GM18499 (cell line): ENCODE measurements around the gene DGKQ.
"Not testable (repeated sequence)": the region's sequence is repeated elsewhere in the genome, so short reads cannot be mapped to it uniquely, and the experiment has no call there.

Experiments used
- ATAC-seq: cut with Tn5 transposase; IDR thresholded peaks from one replicate; pipeline ENCODE4 v1.9.1; 2021; ENCODE audit warnings: moderate number of reproducible peaks; ENCODE audit not compliant: insufficient read depth, unreplicated experiment

The DGKQ gene

GRCh38 chr4:930028-930551 lies 43.3 kb downstream of the DGKQ start:
- no peak for ATAC-seq

DNA sequence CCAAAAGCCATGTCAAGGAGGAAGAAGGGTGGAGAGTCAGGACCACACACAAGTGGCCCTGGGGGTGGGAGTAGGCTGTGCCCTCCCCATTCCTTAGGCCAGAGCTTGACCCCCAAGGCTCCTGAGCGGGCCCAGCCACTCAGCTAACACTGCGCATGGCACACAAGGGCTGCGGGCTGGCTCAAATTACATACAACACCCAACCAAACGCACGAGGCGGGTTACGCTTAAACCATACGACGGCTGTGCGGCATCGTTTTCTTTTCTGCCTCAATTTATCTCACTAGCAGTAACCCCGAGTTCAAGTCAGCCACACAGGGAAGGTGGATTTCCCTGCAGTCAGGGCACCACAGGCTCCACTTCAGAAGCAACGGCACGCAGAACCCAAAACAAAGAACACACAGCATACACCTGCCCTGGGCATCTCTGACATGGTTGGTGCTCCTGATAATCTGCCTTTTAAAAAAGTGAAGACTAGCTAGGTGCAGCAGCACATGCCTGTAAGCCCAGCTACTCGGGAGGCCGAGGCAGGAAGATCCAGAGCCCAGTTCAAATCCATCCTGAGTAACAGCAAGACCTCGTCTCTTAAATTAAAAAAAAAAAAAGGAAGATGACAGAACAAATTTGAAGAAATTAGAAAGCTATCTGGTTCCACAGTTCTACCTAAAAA lies 44.1 kb downstream of the DGKQ start:
- ATAC-seq, result no peak

DNA sequence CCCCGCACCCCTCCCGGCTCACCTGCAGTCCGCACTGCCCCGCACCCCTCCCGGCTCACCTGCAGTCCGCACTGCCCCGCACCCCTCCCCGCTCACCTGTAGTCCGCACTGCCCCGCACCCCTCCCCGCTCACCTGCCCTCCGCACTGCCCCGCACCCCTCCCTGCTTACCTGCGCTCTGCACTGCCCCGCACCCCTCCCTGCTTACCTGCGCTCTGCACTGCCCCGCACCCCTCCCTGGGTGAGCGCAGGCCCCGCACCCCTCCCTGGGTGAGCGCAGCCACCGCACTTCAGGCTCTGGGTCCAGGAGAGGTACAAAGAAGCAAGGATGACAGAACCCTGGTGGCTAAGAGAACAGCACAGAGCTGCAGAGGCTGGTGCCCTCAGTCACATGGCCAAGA lies 45.8 kb downstream of the DGKQ start:
- not testable (repeated sequence) for ATAC-seq

- ATAC-seq, result no peak
These were observed 46.8 kb downstream of the DGKQ start for GRCh38 chr4:926538-926937.

- ATAC-seq, result no peak
These were observed 47.4 kb downstream of the DGKQ start for GRCh38 chr4:925771-926500.

DNA sequence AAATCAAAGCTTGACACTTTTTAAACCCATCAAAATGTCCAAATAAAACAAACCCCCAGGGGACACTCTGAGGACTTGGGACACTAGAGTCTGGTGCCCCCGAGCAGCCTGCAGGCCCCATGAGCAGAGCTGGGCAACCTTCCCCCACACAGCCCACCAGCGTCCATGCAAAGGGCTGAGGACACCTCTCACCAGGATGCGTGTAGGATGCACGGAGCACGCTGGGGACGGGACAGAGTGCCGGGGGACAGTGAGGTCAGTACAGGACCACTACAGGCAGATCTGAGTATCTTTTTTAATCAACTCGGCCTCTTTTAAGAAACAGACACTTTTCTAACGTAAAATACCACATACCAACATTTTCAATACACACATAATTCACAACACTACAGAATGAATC lies 48.2 kb downstream of the DGKQ start:
- ATAC-seq, result no peak

DNA sequence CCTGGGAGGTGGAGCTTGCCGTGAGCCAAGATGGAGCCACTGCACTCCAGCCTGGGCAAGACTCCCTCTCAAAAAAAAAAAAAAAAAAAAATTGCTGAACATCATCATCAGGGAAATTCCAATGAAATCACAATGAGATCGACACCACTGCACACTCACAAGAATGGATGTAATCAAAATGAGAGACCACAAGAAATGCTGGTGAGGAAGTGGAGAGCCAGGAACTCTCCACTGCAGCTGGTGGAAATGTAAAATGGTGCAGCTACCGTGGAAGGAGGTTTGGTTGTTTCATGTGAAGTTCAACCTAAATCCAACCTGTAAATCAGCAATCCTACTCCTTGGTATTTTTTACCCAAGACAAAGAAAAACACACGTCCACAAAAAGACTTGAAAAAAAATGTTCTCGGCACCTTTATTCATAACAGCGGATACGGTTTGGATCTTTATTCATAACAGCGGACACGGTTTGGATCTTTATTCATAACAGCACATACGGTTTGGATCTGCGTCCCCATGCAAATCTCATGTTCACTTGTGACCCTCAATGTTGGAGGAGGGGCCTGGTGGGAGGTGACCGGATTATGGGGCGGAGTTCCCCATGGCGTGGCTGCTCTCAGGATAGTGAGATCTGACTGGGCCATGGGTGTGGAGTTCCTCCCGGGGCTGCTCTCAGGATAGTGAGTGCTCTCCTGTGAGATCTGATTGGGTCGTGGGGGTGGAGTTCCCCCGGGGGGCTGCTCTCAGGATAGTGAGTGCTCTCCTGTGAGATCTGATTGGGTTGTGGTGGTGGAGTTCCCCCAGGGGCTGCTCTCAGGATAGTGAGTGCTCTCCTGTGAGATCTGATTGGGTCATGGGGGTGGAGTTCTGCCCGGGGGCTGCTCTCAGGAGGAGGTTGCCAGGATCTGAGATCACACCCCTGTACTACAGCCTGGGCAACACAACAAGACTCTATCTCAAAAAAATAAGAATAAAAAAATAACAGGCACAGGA lies 49.0 kb downstream of the DGKQ start:
- no peak for ATAC-seq

DNA sequence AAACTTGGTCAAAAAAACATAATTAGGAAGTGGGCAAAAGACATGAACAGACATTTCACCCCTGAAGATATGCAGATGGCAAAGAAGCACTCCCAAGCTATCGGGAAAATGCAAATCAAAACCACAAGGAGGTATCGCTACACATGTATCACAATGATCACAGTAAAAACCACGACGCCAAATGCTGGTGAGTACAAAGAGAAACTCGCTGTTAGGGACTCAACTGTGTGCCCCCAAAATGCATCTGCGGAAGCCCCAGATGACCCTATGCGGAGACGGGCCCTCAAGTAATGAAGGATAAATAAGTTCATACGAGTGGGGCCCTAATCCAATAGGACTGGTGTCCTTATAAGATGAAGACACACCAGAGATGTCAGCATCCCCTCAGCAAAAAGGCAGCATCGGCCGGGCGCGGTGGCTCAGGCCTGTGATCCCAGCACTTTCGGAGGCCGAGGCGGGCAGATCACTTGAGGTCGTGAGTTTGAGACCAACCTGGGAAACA lies 51.5 kb downstream of the DGKQ start:
- ATAC-seq, result no peak

- ATAC-seq, result not testable (repeated sequence)
These were observed 54.2 kb downstream of the DGKQ start for GRCh38 chr4:919004-919680.

DNA sequence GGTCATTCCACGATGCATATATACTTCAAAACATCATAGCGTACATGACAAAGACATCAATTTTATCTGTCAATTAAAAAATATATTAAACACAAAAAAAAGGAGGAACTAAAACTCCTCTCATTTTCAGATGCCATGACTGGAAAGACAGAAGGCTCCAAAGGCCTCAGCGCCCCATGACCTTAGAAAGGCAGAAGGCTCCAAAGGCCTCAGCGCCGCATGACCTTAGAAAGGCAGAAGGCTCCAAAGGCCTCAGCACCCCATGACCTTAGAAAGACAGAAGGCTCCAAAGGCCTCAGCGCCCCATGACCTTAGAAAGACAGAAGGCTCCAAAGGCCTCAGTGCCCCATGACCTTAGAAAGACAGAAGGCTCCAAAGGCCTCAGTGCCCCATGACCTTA lies 54.8 kb downstream of the DGKQ start:
- not testable (repeated sequence) for ATAC-seq

DNA sequence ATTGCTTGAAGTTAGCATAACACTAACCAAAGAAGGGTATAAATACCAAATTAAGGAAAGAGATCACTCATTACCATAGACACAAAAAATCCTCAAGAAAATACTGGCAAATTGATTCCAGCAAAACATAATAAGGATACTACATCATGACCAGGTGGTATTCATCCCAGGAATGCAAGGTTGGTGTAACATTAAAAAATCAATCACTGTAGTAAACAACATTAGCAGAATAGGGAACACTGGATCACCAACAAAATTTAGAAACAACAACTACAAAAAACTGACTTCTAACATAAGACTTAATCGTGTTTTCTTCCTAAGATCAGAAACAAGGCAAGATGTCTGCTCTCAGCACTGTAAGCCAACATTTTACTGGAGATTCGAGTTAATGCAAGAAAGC lies 55.4 kb downstream of the DGKQ start:
- no peak for ATAC-seq

DNA sequence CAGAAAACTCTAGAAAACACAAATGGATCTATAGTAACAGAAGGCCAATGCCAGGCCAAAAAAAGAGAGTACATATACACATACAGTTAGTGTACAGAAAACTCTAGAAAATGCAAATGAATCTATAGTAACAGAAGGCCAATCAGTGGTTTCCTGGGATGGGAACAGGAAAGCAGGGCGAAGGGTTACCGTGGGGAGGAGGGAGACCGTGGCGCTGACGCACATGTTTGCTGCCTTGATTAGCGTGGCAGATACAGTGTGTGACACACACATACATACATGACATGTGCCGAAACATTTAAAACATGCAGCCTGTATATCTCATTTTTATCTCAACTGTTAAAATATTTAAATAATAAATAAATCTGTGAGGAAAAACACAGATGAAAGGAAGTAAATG lies 55.9 kb downstream of the DGKQ start:
- no peak for ATAC-seq

DNA sequence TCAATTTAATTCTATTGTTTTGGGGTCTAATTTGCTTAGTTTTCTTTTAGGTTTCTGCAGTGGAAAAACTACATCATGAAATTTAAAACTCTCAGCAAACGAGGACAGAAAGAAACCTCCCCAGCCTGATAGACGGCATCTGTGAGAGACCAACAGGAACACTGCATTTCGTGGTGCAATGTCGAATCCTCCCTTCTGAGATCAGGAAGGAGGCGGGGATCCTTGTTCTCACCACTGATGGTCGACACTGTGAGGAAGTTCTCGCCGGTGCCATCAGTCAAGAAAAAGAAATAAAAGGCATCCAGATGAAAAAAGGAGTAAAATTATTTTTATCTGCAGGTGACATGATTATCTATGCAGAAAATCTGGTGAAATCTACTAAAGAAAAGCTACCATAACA lies 57.8 kb downstream of the DGKQ start:
- no peak for ATAC-seq

- ATAC-seq, result no peak
These were observed 58.3 kb downstream of the DGKQ start for GRCh38 chr4:915041-915474.

- no peak for ATAC-seq
These were observed 58.8 kb downstream of the DGKQ start for GRCh38 chr4:914531-914930.

- no peak for ATAC-seq
These were observed 60.1 kb downstream of the DGKQ start for GRCh38 chr4:913280-913618.

DNA sequence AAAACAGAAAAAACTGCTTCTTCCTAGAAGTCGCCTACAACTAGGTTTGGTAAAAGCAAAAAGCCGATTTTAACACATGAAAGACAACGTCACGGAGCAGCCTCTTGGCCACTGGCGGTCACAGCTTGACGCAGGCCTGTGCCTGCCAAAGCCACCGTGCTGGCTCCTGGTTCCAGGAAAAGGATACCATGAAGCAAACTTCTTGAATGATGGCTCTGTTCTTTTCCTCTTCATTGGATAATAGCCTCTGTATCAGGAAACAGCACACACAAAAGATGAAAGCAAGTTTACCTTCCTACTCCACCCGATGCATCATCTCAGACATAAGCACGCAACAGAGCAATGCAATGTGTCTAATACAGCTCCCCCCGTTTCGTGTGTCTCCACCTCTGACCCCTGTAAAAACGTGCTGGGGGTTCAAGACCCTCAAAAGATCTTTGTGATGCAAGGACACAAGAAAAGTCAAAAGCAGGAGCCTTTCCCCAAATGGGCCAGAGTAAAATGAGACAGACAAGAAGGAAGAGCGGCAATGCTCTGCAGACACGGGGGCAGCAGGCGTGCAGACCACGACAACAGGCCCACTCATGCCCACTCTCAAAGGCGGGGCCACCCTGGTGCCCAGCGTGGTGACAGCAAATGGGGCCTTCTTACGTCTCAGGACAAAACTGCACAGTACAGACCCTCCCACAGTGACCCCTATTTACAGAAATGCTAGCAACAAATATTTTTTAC lies 60.7 kb downstream of the DGKQ start:
- no peak for ATAC-seq

DNA sequence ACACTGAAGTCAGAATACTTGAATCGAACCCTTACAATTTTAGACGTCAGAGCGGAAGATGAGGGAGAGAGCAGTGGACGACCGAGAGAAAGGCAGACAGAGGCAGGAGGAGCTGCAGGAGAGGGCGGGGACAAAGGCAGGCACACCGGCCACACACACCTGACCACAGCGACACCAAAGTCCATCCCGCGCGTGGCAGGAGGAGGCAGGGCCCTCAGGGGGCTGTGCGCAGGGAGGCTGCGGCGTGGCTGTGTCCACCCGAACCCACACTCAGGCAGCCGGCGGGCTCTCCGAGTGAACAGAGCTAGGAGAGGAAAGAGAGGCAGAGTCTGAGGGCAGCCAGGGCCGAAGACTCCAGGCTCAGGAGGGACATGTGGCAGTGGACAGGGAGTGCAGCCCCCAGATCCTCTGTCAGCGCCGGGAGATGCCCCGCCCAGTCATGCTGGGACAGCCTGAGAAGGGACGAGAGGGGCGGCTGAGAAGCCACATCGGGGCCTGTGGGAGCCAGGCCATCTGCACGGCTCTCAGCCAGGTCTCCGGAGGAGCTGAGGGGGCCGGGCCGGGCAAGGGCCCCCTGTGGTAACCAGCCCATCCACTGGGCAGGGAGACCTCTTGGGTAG lies 61.4 kb downstream of the DGKQ start:
- ATAC-seq, result no peak

- ATAC-seq, result no peak
These were observed 62.1 kb downstream of the DGKQ start for GRCh38 chr4:911221-911751.
